ENCODE results near the gene CD27.
A peak's percentile ranks its signal among the peaks of the same experiment; 100 is the strongest.

DNA sequence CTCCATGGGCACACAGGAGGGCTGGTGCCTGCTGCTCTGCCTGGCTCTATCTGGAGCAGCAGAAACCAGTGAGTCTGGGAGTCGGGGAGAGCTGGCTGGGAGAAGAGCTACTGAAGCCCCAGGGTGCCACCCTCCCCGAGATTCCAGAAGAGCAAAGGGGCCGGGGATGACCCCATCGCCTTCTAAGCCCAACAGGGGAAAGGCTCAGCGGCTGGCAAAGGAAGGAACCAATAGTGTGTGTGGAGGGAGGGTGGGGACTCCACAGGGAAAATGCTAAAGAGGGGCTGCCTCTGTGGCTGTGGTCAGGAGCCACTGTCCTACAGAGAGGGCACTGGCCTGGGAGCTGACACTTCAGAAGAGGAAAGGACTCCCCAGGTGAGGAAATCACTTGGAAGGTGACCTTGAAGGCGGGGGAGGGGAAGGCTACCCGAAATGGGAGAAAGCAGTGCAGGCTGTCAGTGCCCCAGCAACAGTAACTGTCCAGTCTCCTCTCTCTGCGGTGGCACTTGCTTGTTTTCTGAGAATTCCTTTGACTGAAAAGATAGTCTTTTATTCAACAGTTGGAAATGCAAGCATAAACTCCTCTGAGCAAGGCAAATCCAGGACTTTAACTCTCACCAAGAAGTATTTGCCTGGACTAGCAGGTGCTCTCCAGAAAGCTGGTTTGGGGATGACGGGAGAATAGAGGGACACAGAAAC is 7.6 kb downstream of the CD27 start:
- TF ChIP-seq, protein P1, sequence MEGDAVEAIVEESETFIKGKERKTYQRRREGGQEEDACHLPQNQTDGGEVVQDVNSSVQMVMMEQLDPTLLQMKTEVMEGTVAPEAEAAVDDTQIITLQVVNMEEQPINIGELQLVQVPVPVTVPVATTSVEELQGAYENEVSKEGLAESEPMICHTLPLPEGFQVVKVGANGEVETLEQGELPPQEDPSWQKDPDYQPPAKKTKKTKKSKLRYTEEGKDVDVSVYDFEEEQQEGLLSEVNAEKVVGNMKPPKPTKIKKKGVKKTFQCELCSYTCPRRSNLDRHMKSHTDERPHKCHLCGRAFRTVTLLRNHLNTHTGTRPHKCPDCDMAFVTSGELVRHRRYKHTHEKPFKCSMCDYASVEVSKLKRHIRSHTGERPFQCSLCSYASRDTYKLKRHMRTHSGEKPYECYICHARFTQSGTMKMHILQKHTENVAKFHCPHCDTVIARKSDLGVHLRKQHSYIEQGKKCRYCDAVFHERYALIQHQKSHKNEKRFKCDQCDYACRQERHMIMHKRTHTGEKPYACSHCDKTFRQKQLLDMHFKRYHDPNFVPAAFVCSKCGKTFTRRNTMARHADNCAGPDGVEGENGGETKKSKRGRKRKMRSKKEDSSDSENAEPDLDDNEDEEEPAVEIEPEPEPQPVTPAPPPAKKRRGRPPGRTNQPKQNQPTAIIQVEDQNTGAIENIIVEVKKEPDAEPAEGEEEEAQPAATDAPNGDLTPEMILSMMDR (IDR thresholded peaks at IDR 0.05): no peak
- TF ChIP-seq POLR2A (IDR thresholded peaks at IDR 0.05): peak in 1 of 2 donors; percentile 40

All from adrenal gland (tissue), 5 donors.